Esophagus muscularis mucosa (tissue), 3 donors: ENCODE data around the gene KMT2E.

Experiments used
- POLR2A ChIP-seq: fragments of 450-650 bp; IDR thresholded peaks from one replicate; pipeline ENCODE4 v1.6.1; 2017; ENCODE audit warnings: antibody characterized with exemption, moderate library complexity, mild to moderate bottlenecking, low read depth
- POLR2AphosphoS5 ChIP-seq, 2 donors: sonication (generic); formaldehyde crosslinking; IDR thresholded peaks; one replicate each; pipeline ENCODE4 v1.6.1; 2017; ENCODE audit warnings: antibody characterized with exemption in 2 of 2
- TF ChIP-seq, protein P1 (sequence below), 3 experiments: fragments of 200-600 bp in 2 of 3; fragments of 450-650 bp in 1 of 3; sonication (generic) in 2 of 3; IDR thresholded peaks; one replicate each; pipeline ENCODE4 v1.5.1; 2017 to 2019; ENCODE audit warnings: antibody characterized with exemption in 3 of 3, mild to moderate bottlenecking in 2 of 3, moderate library complexity in 1 of 3

GRCh38 chr7:105050493-105050892 lies 36.5 kb downstream of the KMT2E start:
- TF ChIP-seq, protein P1, sequence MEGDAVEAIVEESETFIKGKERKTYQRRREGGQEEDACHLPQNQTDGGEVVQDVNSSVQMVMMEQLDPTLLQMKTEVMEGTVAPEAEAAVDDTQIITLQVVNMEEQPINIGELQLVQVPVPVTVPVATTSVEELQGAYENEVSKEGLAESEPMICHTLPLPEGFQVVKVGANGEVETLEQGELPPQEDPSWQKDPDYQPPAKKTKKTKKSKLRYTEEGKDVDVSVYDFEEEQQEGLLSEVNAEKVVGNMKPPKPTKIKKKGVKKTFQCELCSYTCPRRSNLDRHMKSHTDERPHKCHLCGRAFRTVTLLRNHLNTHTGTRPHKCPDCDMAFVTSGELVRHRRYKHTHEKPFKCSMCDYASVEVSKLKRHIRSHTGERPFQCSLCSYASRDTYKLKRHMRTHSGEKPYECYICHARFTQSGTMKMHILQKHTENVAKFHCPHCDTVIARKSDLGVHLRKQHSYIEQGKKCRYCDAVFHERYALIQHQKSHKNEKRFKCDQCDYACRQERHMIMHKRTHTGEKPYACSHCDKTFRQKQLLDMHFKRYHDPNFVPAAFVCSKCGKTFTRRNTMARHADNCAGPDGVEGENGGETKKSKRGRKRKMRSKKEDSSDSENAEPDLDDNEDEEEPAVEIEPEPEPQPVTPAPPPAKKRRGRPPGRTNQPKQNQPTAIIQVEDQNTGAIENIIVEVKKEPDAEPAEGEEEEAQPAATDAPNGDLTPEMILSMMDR (IDR thresholded peaks at IDR 0.05), result no peak
- TF ChIP-seq POLR2AphosphoS5 (IDR thresholded peaks at IDR 0.05) (no peak), POLR2A (no peak)
